WI38 (cell line): ENCODE measurements around the gene BDH1.

Experiments
- H3K4me3 ChIP-seq: 2 replicates; pipeline ENCODE4 v1.5.1; 2011; ENCODE audit warnings: low read depth, mild to moderate bottlenecking, control low read depth, low read length
- TF ChIP-seq, protein P1 (sequence below): IDR thresholded peaks from 2 replicates; pipeline ENCODE4 v1.5.1; 2012; ENCODE audit warnings: low read depth, mild to moderate bottlenecking, control low read depth, low read length

Gene BDH1

DNA sequence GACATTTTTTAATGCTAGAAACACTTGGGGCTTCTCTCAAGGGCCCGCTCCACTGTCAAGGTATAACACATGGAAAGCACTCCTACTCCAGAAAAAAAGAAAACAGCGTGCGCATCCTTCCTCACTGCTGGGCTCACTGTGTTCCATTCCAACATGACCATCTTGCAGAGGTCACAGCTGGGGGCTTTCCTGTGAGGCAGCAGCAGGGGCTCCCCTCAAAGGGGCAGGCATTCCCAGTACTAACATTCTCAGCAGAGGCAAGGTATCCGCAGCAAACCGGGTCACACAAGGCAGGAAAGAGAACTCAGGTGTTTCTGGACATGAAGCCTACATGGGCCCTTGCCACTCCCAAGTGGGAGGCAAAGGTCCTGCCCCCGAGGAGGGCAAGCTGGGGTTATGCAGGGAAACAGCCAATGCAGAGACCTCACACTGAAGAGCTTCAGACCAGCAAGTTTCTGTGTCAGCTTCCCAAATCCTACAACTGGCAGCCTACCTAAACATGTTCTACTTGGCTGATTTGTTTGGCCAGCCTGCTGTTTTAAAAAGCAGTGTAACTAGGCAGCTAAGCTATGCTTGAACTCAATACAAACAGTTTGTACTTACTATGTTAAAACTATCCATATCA lies 6.4 kb downstream of the BDH1 start:
- H3K4me3 ChIP-seq = no peak overlapping the region

DNA sequence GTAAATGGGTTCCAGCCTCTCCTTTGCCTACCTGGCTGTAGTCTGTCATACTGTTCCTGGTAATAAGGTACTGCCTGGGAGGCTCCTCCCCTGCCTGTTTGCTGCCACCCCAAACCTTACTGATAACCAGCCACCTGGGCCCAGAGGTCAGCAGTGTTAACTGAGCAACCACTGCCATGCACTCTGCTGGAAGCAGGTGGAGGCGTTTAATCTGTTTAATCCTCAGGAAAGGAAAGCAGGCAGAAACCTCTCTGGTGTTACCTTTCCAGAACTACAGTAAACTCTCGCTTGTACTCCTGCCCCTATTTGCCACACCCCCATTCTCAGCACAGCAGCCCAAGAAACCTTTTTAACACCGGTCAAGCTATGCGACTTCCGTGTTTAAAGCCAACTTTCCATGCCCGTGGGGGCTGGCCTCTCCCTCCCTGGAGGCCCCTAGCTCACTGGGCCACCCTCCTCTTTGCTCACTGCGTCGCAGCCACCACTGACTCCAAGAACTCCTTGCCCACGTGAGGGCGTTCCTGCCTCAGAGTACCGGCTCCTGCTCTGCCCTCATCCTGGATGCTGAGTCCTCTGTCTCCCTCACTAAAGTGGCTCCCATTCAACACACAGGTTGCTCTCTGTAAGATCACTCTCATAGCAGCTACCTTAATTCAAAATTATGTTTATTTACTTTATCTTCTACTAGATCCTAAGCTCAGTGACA lies 8.3 kb downstream of the BDH1 start:
- H3K4me3 ChIP-seq = no peak overlapping the region
- TF ChIP-seq, protein P1, sequence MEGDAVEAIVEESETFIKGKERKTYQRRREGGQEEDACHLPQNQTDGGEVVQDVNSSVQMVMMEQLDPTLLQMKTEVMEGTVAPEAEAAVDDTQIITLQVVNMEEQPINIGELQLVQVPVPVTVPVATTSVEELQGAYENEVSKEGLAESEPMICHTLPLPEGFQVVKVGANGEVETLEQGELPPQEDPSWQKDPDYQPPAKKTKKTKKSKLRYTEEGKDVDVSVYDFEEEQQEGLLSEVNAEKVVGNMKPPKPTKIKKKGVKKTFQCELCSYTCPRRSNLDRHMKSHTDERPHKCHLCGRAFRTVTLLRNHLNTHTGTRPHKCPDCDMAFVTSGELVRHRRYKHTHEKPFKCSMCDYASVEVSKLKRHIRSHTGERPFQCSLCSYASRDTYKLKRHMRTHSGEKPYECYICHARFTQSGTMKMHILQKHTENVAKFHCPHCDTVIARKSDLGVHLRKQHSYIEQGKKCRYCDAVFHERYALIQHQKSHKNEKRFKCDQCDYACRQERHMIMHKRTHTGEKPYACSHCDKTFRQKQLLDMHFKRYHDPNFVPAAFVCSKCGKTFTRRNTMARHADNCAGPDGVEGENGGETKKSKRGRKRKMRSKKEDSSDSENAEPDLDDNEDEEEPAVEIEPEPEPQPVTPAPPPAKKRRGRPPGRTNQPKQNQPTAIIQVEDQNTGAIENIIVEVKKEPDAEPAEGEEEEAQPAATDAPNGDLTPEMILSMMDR = no peak

More for the DNA sequence above, 6.4 kb downstream of the BDH1 start:
- TF ChIP-seq, protein P1 = no peak

DNA sequence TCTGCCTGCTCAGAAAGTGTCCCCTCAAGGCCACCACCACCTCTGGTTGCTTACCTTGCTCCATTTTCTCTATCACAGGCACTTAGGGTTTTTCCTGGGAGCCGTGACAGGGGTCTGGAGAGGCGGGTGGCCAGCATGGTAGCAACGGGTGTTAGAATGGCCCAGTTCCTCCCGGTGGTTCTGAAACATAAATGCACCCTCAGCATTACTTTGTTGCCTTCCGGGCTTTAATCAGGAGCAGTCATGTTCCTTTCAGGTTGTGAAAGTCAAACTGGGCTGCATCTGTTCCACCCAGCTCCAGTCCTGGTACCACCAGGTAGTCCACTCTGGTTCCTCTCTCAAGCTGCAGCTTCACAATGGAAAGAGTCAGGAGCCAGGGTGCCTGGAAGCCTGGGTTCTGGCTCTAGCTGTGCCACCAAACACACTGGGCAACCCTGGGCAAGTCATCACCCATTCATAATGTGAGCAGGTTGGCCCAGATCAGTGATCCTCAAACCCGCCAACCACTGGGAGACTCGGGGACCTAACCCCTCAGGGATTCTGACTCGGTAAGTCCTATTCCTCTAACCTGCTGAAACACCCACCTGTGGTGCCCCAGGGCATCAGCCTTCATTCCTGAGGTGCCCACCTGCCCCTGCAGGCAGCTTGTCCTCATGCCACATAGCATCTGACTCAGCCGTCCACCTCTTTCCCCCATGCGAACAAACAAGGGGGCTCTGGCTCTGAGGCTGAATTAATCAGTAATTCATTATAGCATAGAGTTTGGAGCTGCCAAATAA lies 9.3 kb downstream of the BDH1 start:
- TF ChIP-seq, protein P1 = no peak
- no peak overlapping the region for H3K4me3 ChIP-seq

DNA sequence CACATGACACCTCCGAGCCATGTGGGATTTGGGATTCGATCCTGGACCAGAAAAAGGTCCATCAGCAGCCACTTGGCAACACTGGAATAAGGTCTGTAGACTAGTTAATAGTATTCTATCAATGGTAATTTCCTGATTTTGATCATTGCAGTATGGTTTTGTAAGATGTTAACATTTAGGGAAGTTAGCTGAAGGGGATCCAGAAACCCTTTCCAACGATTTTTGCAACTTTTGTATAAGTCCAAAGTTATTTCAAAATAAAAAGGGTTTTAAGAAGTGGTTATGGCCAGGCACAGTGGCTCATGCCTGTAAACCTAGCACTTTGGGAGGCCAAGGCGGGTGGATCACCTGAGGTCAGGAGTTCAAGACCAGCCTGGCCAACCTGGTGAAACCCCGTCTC lies 10.2 kb downstream of the BDH1 start:
- TF ChIP-seq, protein P1 = no peak
- no peak overlapping the region for H3K4me3 ChIP-seq

DNA sequence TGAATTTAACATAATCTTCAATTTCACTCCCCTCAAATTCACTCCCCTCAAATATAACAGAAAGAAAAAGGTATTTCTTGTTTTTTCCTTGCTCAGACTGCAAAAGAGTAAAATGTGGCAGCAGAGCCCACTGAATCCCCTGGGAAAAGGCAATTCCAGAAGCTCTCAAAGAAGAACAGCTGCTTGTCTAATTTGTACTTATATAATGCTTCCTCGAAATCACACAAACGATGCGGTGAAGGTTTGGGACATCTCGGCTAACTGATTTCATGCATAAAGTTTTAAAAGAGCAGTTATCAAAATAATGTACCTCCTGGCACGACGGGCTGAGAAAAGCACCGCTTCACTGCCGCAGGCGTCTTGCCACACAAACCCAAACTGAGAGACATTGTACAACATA lies 10.7 kb downstream of the BDH1 start:
- H3K4me3 ChIP-seq = no peak overlapping the region
- TF ChIP-seq, protein P1 = no peak

DNA sequence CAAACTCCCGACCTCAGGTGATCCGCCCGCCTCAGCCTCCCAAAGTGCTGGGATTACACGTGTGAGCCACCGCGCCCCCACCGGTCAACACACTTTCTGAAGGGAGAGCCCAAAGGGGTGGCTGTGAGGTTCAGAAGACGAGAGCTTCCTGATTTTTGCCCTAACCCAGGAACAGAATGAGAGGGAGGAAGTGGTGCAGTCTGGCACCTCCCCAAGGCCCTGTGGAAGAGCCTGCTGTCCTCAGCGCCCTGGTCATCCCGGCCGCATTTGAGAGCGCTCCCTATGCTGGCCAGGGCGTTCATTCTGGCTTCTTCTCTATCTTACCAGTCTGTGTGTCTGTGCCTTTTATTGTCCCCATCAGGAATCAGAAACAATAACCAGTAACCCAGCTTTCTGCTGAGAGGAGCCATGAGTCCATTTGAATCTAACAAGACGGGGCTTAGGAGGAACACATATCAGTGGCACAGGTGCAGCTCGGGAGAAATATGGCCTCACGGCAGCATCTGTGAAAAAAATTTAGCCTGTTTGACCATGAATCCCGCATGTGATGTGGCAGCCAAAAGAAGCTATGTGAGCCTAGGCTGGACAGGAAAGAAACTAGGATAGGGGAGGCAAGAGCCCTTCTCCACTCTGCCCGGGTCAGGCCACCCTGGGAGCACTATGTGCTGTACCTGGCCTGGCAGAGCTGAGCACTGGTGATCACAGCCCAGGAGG lies 12.9 kb downstream of the BDH1 start:
- TF ChIP-seq, protein P1 = no peak
- no peak overlapping the region for H3K4me3 ChIP-seq
